Measurements from ENCODE around the gene RARG. TPM values are rescaled to one million over a fixed set of nuclear protein-coding genes. Genes with fewer than 3 reads are reported as not detected.

RARG gene
- total RNA-seq, 2 experiments from 2014 or later: 29.4 to 38.8 TPM

- CTCF ChIA-PET: interaction anchor here (0.8 to 11.5 kb wide), 3 partner anchors 9 to 58 kb away, joined by 3 to 294 read pairs (median 4); partner anchors contain the start of genes ESPL1 and ITGB7
- no peak for ATAC-seq
Measured at GRCh38 chr12:53258541-53259539, 26.8 kb upstream of the RARG start.

GRCh38 chr12:53255996-53256395, 24.0 kb upstream of the RARG start:
- no peaks in the 10 kb centered on the region for H3K27me3 Mint-ChIP-seq
- ATAC-seq: no peak
- H3K36me3 Mint-ChIP-seq: peaks cover 8% of the 10 kb centered on the region
- no peak for DNase-seq
- peaks cover 48% of the 10 kb centered on the region for H3K4me1 Mint-ChIP-seq
- CTCF ChIA-PET: interaction anchor here (11.5 kb wide), 1 partner anchor 42 kb away, joined by 294 read pairs; the partner anchor contains the start of gene ITGB7
- H3K4me3 Mint-ChIP-seq: no peak overlapping the region
- H3K9me3 Mint-ChIP-seq (ENCODE audit: low read depth): no peaks in the 10 kb centered on the region
- H3K27ac Mint-ChIP-seq: peak overlapping the region; percentile 24

More at GRCh38 chr12:53258541-53259539, 26.8 kb upstream of the RARG start:
- Mint-ChIP-seq H3K9me3 (ENCODE audit: low read depth) (no peaks in the 10 kb centered on the region), H3K27ac (peak overlapping the region; percentile 29), H3K4me1 (peaks cover 30% of the 10 kb centered on the region), H3K4me3 (no peak overlapping the region), H3K36me3 (peaks cover 2% of the 10 kb centered on the region), H3K27me3 (no peaks in the 10 kb centered on the region)
- DNase-seq: no peak

DNA sequence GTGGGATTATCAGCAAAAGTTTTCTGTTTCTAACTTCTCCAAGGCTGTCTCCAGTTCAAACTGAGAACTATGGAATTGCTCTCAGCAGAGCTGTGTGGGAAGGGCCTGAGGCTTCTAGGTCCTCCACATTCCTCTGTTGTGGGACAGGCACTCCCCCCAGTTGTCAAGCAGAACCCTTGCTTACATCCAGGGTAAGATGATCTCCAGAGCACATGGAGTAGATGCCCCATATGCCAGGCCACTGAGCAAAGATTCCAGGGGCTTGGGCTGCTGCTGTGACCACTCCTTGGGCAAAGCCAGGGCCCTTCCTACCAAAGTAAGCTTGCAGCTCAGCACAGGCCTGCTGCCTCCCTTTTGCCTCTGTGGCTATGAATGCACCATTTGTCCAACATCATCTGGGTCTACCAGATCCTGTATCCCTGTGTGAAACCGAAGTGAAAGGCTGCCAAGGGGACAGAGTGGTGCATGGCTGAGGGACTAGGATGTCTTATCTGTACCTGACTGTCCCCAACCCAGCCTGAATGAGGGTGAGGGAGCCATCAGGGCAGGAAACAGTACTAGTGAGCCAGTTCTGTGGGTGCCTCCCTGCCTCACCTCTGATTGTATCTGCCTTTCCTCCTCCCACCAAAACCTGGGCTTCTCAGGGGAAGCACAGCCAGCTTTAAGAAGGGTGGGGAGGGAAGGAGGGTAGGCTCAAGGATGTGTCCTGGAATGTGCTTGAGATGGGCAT, 23.0 kb upstream of the RARG start:
- Mint-ChIP-seq H3K27ac (peak overlapping the region; percentile 25), H3K4me1 (peaks cover 53% of the 10 kb centered on the region), H3K4me3 (no peak overlapping the region), H3K9me3 (ENCODE audit: low read depth) (no peaks in the 10 kb centered on the region), H3K36me3 (peaks cover 8% of the 10 kb centered on the region), H3K27me3 (no peaks in the 10 kb centered on the region)
- CTCF ChIA-PET: interaction anchor here (4.4 to 11.5 kb wide), 2 partner anchors 14 to 41 kb away, joined by 41 to 294 read pairs; partner anchors contain the start of genes ESPL1 and ITGB7
- ATAC-seq (no peak), DNase-seq (no peak)

DNA sequence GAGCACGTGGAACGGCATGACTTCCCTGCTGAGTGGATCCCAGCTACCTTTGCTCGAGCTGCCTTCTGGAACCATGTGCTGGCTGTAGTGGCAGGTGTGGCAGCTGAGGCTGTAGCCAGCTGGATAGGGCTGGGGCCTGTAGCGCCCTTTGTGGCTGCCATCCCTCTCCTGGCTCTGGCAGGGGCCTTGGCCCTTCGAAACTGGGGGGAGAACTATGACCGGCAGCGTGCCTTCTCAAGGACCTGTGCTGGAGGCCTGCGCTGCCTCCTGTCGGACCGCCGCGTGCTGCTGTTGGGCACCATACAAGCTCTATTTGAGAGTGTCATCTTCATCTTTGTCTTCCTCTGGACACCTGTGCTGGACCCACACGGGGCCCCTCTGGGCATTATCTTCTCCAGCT, 21.3 kb upstream of the RARG start:
- CTCF ChIA-PET: interaction anchor here (0.9 to 11.5 kb wide), 8 partner anchors 8 to 174 kb away, joined by 3 to 294 read pairs (median 8); partner anchors contain the start of genes ESPL1, ITGB7 and SPRYD3
- Mint-ChIP-seq H3K27me3 (no peaks in the 10 kb centered on the region), H3K4me1 (peaks cover 44% of the 10 kb centered on the region), H3K9me3 (ENCODE audit: low read depth) (no peaks in the 10 kb centered on the region), H3K4me3 (peak overlapping the region; percentile 99), H3K36me3 (peaks cover 8% of the 10 kb centered on the region), H3K27ac (peak overlapping the region; percentile 88)
- ATAC-seq: no peak
- no peak for DNase-seq

GRCh38 chr12:53252349-53252916, 20.4 kb upstream of the RARG start:
- Mint-ChIP-seq H3K27me3 (no peaks in the 10 kb centered on the region), H3K4me3 (peak overlapping the region; percentile 99), H3K4me1 (peaks cover 42% of the 10 kb centered on the region), H3K36me3 (peaks cover 8% of the 10 kb centered on the region), H3K9me3 (ENCODE audit: low read depth) (no peaks in the 10 kb centered on the region), H3K27ac (peak overlapping the region; percentile 88)
- ATAC-seq: no peak
- CTCF ChIA-PET: interaction anchor here (0.7 to 11.5 kb wide), 9 partner anchors 9 to 148 kb away, joined by 3 to 294 read pairs (median 11); partner anchors contain the start of genes AAAS, ESPL1 and ITGB7
- DNase-seq: no peak

DNA sequence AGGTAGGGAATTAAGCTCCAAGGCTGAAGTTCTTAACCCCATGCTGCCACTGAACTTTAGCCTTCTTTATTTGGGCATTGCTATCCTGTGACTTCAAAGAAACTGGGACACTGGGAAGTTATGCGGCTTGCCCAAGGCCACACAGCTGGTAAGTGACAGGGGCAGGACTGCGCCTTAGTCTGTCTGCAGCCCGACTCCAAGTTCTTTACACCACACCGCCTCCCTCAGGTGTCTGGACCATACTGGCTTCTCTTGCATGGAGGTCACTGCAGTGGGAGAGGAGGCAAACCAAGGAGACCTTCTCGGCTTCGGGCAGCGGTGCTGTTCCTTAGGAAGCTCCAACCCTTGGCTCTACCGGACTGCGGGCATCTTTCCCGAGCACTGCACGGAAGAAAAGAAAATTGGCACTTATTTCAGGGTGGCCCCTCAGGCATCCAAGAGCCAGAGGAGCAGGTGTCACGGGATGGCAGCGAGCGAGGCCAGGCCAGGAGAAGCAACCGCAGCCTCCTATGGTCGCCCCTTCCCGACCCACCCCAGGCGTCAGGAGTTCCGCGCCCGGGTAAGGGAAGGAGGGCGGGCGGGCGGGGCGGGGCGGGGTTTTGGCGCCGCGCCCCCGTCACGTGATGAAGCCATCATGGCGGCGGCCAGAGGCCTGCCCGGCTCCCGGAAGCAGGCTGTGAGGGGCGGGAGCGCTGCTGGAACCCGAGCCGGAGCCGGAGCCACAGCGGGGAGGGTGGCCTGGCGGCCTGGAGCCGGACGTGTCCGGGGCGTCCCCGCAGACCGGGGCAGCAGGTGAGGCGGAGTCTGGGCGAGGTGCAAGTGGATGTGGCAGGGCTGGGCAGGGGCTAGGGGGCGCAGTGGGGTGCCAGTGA, 19.7 kb upstream of the RARG start:
- Mint-ChIP-seq H3K9me3 (ENCODE audit: low read depth) (no peaks in the 10 kb centered on the region), H3K4me1 (peaks cover 42% of the 10 kb centered on the region), H3K27ac (peak overlapping the region; percentile 88), H3K36me3 (peaks cover 8% of the 10 kb centered on the region), H3K27me3 (no peaks in the 10 kb centered on the region), H3K4me3 (peak overlapping the region; percentile 99)
- CTCF ChIA-PET: interaction anchor here (0.7 to 11.5 kb wide), 19 partner anchors 9 to 197 kb away, joined by 3 to 294 read pairs (median 4); partner anchors contain the start of genes AAAS, CSAD, ESPL1 and ITGB7
- DNase-seq (peak; percentile 81), ATAC-seq (peak; percentile 89)

DNA sequence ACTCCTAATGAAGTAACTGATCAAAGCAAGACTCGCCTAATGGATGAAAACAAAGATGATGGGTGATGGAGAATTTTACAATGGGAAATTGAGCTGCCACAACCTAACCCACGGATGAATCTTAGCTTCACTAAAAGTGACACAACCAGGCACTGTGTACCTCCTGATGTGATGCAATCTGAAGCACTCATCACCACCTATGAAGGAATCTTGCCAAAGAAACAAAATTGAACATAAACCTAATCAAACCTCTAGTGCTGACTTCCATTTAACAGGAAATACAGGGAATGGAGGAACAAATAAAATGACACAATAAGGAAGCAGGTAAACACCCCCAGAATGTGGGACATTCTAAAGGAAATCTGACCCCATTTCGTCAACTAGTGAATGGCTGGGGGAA, 13.3 kb upstream of the RARG start:
- Mint-ChIP-seq H3K9me3 (ENCODE audit: low read depth) (no peaks in the 10 kb centered on the region), H3K27me3 (peaks cover 24% of the 10 kb centered on the region), H3K27ac (no peak overlapping the region), H3K36me3 (no peaks in the 10 kb centered on the region), H3K4me3 (no peak overlapping the region), H3K4me1 (peaks cover 4% of the 10 kb centered on the region)
- ATAC-seq (no peak), DNase-seq (no peak)
- CTCF ChIA-PET: interaction anchor here (1.2 to 9.0 kb wide), 3 partner anchors 21 to 35 kb away, joined by 3 to 60 read pairs (median 3); no protein-coding TSS in a partner anchor

DNA sequence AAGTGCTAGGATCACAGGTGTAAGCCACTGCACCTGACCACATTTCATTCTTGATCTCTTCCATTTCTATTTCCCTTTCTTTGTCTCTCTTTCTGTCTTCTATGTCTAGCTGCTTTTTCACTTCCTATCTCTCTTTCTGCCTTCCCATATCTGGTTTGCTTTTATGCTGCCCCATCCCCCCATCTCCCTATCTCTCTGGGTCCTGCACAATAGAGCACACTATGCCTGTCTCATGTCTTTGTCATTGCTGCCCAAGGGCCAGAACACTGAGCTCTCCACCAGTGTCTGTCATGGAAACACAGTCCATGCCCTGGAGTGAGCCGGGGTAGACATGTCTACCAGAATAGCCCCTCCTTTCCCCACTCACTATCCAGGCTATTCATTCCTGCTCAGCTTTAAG, 12.3 kb upstream of the RARG start:
- Mint-ChIP-seq H3K27ac (no peak overlapping the region), H3K4me3 (no peak overlapping the region), H3K36me3 (no peaks in the 10 kb centered on the region), H3K9me3 (ENCODE audit: low read depth) (no peaks in the 10 kb centered on the region), H3K4me1 (peaks cover 4% of the 10 kb centered on the region), H3K27me3 (peaks cover 28% of the 10 kb centered on the region)
- no peak for DNase-seq
- CTCF ChIA-PET: interaction anchor here (0.8 to 9.0 kb wide), 5 partner anchors 22 to 75 kb away, joined by 3 to 60 read pairs (median 3); no protein-coding TSS in a partner anchor
- no peak for ATAC-seq

GRCh38 chr12:53241623-53242412, 9.8 kb upstream of the RARG start:
- no peaks in the 10 kb centered on the region for H3K36me3 Mint-ChIP-seq
- ATAC-seq: no peak
- H3K4me1 Mint-ChIP-seq: peaks cover 11% of the 10 kb centered on the region
- H3K27ac Mint-ChIP-seq: no peak overlapping the region
- H3K9me3 Mint-ChIP-seq (ENCODE audit: low read depth): no peaks in the 10 kb centered on the region
- no peak overlapping the region for H3K4me3 Mint-ChIP-seq
- peaks cover 28% of the 10 kb centered on the region for H3K27me3 Mint-ChIP-seq
- no peak for DNase-seq
- CTCF ChIA-PET: interaction anchor here (1.4 to 9.0 kb wide), 4 partner anchors 10 to 83 kb away, joined by 6 to 60 read pairs (median 10); a partner anchor contains a TSS

DNA sequence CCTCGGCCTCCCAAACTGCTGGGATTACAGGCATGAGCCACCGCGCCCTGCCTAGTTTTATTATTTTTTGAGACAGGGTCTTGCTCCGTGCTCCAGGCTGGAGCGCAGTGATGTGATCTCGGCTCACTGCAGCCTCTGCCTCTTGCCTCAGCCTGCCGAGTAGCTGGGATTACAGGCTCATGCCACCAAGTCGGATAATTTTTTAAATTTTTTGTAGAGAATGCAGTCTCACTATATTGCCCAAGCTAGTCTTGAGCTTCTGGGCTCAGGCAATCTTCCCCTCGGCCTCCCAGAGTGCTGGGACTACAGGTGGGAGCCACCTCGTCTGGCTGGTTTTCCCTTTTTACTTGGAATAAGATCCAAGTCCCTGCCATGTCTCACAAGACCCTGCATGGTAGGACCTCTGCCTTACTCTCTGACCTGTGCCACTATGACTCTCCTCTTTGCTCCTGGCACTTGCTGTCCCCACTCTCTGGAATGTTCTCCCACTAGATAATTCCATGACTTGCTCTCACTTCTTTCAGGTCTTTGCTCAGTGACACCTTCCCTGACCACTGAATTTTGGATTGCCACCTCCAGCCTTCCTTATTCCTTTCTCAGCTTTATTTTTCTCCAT, 7.7 kb upstream of the RARG start:
- CTCF ChIA-PET: interaction anchor here (1.6 to 9.0 kb wide), 2 partner anchors 12 to 26 kb away, joined by 8 to 60 read pairs; a partner anchor contains a TSS
- Mint-ChIP-seq H3K27me3 (peaks cover 23% of the 10 kb centered on the region), H3K36me3 (no peaks in the 10 kb centered on the region), H3K4me1 (peaks cover 30% of the 10 kb centered on the region), H3K27ac (no peak overlapping the region), H3K9me3 (ENCODE audit: low read depth) (no peaks in the 10 kb centered on the region), H3K4me3 (no peak overlapping the region)
- DNase-seq (no peak), ATAC-seq (no peak)
